HT1080 (cell line): Measurements from ENCODE around the gene KRTAP10-3. TPM values are rescaled to one million over a fixed set of nuclear protein-coding genes. Genes with fewer than 3 reads are reported as not detected.
"Not testable (repeated sequence)": the region's sequence is repeated elsewhere in the genome, so short reads cannot be mapped to it uniquely, and the experiment has no call there.

ENCODE experiments used
- DNase-seq: peaks from one replicate; pipeline ENCODE4 v3.0.0-alpha.2; 2015; ENCODE audit warnings: low read depth
- total RNA-seq: library from RNA; depleted of rRNA; stranded (reverse); fragments of >200 nt; shearing (Covaris generic); gene quantifications from 2 replicates; pipeline ENCODE4 v1.2.3, GENCODE V29; 2014

The KRTAP10-3 gene
- total RNA-seq, 1 experiment from 2014 or later, result not detected

DNA sequence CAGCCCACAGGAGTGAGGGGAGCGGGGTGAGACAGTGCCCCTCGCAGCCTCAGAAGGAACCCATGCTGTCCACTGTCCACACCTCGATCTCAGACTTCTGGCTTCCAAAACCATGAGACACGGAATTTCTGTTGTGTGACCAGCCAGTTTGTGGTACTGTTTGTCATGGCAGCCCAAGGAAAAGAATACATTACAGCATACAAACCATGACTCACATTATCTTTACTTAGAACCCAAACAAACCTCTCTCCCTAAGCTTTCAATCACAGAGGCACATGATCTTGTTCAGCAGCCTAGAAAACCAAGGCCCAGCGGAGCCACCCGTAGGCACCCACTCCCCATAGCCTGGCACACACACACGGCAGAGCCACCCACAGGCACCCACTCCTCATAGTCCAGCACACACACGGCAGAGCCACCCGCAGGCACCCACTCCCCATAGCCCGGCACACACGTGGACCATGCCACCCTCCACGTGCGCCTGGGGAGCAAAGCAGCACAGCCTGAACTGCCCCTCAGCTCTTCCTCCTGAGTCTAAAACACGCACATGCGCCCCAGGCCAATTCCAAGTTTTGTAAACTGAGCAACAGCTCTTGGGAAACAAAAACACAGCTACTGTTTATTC is 14.5 kb upstream of the KRTAP10-3 start:
- peak; percentile 35 for DNase-seq

GRCh38 chr21:44571844-44572782 is 13.5 kb upstream of the KRTAP10-3 start:
- DNase-seq, result no peak

DNA sequence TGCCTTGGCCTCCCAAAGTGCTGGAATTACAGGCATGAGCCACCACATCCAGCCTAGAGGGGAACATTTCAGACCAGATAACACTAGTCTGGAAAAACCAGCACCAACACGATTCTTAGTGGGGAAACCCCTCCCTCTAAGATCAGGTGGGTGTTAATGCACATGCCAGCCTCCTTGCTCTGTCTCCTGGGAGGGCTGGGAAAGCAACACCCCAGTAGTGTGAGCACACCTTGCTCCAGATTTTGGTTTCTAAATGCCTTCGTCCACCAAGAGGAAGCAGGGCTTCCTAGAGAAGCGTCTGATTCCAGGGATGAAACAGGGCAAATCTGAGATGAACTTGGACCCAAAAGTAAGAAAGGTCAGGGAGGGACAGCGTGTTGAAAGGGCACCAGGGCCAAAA is 12.7 kb upstream of the KRTAP10-3 start:
- DNase-seq, result no peak

GRCh38 chr21:44569861-44570517 is 11.4 kb upstream of the KRTAP10-3 start:
- no peak for DNase-seq

DNA sequence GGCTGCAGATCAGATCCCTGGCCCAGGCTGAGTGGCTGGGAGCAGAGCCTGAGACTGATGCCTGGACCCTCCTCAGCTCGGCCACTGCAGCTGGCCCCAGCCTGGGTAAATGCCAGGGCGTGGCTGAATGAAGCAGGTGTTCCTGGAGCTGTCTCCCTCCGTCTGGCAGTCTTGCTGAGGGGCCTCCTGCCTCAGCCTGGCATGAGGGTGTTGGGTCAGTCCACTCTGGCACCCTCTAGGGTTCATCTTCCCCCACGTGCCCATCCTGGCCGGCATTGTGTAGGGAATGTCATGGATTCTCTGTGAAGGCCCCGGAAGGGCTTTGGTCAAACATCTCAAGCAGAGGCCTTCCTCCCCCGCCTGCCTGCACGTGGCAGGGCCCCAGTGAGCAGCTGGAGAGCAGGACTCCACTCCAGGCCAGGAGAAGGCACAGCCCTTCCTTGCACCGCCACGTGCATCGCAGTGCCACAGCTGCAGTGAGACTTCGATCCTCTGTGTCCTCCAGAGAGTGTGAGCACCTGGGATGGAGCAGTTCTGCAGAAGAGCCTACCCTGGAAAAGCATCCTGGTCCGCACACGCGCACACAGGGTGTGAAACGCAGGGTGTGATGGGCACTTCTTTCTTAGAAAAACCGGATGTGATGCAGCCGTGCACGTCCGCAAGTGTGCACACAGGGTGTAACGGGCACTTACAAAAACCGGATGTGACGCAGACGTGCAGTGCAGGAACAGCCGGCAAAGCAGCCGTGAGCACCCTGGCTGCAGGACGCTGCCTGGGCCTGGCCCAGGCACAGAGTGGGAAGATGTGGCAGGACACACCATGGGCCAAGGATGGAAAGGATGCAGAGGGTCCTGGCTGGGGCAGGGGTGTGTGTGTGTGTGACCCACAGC is 10.3 kb upstream of the KRTAP10-3 start:
- DNase-seq, result peak; percentile 16

DNA sequence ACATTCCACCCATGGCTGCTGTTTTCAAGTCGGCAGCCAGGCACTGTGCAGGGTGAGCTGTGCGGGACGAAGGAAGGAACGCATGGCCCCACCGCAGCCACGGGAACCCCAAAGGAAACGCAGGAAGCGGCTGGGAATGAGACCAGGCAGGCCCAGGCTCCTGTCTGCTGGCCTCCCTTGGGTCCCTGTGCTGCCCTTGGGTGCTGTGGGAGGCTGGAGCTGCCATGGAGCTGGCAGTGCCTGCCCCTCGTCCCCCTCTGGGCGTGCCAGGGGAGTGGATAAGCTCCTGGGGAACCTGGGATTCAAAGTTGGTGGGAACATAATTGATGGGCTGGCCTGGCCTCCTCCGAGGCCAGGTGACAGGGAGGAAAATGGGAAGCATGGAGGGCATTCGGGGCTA is 9.7 kb upstream of the KRTAP10-3 start:
- DNase-seq, result no peak

DNA sequence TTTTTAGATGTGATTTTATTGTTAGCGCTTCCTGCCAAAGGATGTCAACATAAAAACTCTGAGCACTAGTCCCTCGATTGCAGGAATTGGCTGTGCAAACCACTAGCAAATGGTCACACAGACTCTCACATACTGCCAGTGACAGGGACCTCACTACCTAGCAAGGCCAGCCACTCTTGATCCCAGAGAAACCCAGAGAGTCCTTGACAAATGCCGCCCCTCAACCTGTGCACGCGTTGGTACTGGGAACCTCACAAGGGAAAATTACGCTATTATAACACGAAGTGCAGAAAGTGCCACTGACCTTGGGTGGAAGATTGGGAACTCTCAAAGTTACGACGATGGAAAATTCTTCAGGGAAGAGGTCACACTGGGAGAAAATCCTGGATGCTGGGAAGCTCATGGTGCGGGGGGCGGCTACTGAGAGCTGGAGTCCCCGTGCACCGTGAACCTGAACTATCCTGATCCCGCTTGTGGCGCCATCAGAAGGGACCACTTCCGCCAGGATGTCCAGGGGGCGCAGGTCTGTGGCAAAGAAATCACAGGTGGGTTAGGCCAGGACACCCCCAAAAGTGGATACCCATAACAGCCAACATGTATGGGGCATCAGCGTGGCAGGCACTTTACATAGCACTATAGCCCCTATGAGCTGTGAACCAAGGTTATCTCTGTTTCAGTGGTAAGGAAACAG is 9.0 kb upstream of the KRTAP10-3 start:
- DNase-seq, result no peak

- DNase-seq, result no peak
These were observed 7.8 kb upstream of the KRTAP10-3 start for GRCh38 chr21:44566403-44566802.

GRCh38 chr21:44564886-44565598 is 6.4 kb upstream of the KRTAP10-3 start:
- no peak for DNase-seq

DNA sequence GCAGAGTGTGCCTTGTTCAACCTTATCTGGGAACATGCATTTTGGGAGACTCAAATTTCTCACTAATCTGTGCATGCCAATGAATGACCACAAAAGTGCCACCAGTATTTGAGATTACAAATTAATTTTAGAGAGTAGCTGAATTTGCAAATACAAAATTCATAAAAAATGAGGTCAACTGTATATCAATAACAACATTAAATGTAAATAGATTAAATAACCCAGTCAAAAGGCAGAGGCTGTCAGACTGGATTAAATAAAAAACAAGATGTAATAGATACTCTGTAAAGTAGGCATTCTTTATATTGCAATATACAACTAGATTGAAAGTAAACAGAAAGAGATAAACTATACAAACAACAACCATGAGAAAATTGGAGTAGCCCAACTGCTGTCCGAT is 5.5 kb upstream of the KRTAP10-3 start:
- no peak for DNase-seq

GRCh38 chr21:44558329-44558675 is 293 bp downstream of the KRTAP10-3 start:
- not testable (repeated sequence) for DNase-seq

DNA sequence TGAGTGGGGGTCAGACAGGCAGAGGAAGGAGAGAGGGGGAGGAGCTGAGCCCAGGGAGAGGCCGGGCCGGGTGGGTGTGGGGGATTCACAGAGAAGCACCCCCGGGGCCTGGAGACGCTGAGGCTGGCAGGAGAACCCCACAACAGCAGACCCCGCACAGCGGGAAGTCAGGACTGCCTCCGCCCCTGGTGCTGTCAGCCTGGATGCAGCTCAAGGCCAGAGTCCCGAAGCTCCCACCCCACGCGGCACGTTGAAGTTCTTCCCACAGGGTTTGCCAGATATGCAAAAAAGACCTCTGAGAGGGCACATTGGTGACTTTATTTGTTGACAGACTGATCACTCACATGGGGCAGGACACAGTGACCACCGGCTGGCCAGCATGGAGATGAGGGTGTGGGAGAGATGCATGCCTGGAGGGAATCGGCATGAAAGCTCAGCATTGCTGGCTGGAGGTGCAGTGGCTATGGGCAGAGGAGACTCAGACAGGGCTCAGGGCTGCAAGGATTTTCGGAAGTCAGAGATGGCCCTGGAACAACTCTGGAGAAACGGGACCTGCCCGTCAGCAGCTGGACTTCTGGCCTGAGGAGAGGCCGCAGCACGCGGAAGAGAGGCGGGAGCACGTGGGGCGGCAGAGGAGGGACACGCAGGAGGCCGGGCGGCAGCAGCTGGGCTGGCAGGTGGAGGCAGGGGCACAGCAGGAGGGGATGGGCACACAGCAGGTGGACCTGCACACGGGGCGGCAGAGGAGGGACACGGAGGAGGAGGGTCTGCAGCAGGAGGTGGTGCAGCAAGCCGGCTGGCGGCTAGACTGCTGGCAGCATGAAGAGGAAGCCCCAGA is 885 bp downstream of the KRTAP10-3 start:
- DNase-seq, result no peak

- DNase-seq, result no peak
These were observed 1.7 kb downstream of the KRTAP10-3 start for GRCh38 chr21:44556879-44557278.

DNA sequence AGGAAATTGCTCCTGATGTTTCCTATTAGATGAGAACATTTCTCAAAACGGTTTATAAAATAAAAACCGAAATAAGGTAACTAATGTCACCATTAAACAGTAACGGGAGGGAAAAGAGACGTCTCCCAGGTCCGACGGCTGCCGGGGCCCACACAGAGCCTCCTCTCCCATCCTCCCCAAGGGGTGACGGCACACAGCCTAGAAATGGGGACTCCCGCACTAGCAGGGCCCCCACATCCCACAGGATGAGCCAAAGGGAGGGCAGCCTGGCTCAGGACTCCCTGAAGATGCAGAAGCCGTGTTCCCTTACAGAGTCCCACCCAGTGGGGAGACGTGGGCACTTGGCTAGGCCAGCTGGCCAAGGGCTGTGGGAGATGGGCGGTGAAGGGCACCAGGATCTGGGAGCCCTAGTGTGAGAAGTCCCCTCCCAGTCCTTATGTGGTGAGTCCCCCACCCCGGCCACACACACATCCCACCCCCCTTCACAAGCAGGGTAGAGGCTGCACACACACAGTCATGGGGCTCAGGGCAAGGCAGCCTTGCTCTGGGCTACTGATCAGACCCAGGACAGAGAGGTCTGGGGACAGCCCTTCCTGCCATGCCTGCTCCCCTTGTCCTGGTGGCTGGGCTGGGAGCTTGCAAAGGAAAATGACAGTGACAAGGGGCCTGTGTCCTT is 3.3 kb downstream of the KRTAP10-3 start:
- no peak for DNase-seq

- DNase-seq, result no peak
These were observed 5.9 kb downstream of the KRTAP10-3 start for GRCh38 chr21:44552681-44553080.

DNA sequence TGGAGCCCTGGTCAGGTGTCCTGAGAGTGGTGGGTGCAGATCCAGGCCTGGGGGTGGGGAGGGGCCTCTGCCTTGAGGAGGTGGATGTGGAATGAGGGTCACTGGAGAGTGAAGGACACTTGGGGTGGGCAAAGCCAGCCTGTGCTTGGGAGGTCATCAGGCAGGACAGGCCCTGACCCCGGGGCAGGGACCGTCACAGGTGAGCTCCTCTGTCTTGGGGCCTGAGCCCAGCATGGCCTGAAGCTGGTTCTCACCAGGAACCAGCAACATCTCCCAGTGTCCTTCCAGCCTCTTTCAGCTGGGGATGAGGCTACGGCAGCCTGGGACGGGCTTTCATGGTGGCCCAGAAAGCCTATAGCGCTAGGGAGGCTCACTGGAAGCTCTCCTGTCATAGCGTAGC is 6.5 kb downstream of the KRTAP10-3 start:
- no peak for DNase-seq

GRCh38 chr21:44551340-44551961 is 7.1 kb downstream of the KRTAP10-3 start, which contains the start of gene KRTAP10-2:
Gene KRTAP10-2, minus strand, starts transcription at chr21:44551505. Its CDS starts 47 bp downstream, at chr21:44551458.
- no peak for DNase-seq

DNA sequence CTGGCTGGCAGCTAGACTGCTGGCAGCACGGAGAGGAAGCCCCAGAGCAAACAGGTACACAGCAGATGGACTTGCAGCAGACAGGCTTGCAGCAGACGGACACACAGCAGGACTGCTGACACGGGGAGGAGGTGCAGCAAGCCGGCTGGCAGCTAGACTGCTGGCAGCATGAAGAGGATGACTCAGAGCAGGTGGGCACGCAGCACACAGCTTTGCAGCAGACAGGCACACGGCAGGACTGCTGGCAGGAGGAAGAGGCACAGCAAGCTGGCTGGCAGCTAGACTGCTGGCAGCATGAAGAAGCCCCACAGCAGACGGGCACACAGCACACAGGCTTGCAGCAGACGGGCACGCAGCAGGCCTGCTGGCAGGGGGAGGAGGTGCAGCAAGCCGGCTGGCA is 7.8 kb downstream of the KRTAP10-3 start:
- peak; percentile 49 for DNase-seq
